ENCODE measurements around the gene ZBTB20. TPM values are rescaled to one million over a fixed set of nuclear protein-coding genes. Genes with fewer than 3 reads are reported as not detected.

Gene ZBTB20
- total and polyA plus RNA-seq, 4 donors, result 0.88 to 83.2 (median 20.4) TPM

DNA sequence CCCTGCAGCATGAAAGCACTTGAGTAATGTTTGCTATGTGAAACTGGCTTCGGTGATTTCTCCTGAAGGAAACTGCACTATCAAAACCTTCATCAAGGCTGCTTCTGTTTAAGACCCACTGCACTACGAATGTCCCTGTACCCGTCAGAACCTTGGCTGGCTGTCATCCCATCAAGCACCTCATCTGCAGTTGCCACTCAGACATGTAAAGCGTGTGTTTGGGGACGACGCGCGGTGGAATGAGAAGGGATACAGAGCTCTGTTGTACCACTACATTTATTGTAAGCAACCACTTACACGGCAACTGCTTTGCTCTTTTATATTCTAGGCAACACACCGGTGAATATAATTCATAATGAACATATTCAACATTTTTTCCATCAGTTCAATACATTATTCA, 705.7 kb downstream of the ZBTB20 start:
- H3K4me1 ChIP-seq (ENCODE audit: control insufficient read depth in 4 of 4, insufficient read depth in 4 of 4, low read length in 3 of 4), result peaks cover 0 to 3% (median under 1%) of the 10 kb centered on the region in 4 donors
- H3K27me3 ChIP-seq (ENCODE audit: control insufficient read depth in 4 of 4, insufficient read depth in 4 of 4, low read length in 3 of 4), result no peaks in the 10 kb centered on the region
- no peak overlapping the region for H3K4me3 ChIP-seq (ENCODE audit: low read depth in 1 of 3, low read length in 3 of 3)
- no peak overlapping the region for H3K27ac ChIP-seq (ENCODE audit: low read depth in 1 of 2, low read length in 2 of 2)
- H3K9ac ChIP-seq (ENCODE audit: low read depth in 1 of 2, low read length in 2 of 2), result no peak overlapping the region
- no peaks in the 10 kb centered on the region for H3K9me3 ChIP-seq (ENCODE audit: control insufficient read depth in 4 of 4, low read length in 3 of 4)
- WGBS, result 91% methylated on average over 10 of the region's 10 CpGs
- TF ChIP-seq, protein P1, sequence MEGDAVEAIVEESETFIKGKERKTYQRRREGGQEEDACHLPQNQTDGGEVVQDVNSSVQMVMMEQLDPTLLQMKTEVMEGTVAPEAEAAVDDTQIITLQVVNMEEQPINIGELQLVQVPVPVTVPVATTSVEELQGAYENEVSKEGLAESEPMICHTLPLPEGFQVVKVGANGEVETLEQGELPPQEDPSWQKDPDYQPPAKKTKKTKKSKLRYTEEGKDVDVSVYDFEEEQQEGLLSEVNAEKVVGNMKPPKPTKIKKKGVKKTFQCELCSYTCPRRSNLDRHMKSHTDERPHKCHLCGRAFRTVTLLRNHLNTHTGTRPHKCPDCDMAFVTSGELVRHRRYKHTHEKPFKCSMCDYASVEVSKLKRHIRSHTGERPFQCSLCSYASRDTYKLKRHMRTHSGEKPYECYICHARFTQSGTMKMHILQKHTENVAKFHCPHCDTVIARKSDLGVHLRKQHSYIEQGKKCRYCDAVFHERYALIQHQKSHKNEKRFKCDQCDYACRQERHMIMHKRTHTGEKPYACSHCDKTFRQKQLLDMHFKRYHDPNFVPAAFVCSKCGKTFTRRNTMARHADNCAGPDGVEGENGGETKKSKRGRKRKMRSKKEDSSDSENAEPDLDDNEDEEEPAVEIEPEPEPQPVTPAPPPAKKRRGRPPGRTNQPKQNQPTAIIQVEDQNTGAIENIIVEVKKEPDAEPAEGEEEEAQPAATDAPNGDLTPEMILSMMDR (IDR thresholded peaks at IDR 0.05; ENCODE audit: low read depth, low read length, missing input control), result no peak
- TF ChIP-seq SP1 (IDR thresholded peaks at IDR 0.05) (no peak), HNF4G (IDR thresholded peaks at IDR 0.05) (no peak), HNF4A (conservative IDR thresholded peaks at IDR 0.05) (no peak), RAD21 (IDR thresholded peaks at IDR 0.05) (no peak), FOXA1 (IDR thresholded peaks at IDR 0.05) (no peak)
- TF ChIP-seq, protein P2, sequence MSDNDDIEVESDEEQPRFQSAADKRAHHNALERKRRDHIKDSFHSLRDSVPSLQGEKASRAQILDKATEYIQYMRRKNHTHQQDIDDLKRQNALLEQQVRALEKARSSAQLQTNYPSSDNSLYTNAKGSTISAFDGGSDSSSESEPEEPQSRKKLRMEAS (IDR thresholded peaks at IDR 0.05), result no peak
- TF ChIP-seq, protein P3, sequence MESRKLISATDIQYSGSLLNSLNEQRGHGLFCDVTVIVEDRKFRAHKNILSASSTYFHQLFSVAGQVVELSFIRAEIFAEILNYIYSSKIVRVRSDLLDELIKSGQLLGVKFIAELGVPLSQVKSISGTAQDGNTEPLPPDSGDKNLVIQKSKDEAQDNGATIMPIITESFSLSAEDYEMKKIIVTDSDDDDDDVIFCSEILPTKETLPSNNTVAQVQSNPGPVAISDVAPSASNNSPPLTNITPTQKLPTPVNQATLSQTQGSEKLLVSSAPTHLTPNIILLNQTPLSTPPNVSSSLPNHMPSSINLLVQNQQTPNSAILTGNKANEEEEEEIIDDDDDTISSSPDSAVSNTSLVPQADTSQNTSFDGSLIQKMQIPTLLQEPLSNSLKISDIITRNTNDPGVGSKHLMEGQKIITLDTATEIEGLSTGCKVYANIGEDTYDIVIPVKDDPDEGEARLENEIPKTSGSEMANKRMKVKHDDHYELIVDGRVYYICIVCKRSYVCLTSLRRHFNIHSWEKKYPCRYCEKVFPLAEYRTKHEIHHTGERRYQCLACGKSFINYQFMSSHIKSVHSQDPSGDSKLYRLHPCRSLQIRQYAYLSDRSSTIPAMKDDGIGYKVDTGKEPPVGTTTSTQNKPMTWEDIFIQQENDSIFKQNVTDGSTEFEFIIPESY (IDR thresholded peaks at IDR 0.05), result no peak
- TF ChIP-seq, protein P4, sequence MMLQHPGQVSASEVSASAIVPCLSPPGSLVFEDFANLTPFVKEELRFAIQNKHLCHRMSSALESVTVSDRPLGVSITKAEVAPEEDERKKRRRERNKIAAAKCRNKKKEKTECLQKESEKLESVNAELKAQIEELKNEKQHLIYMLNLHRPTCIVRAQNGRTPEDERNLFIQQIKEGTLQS (IDR thresholded peaks at IDR 0.05), result no peak
- DNase-seq (ENCODE audit: low spot score), result no peak
- no peaks in the 10 kb centered on the region for H3K36me3 ChIP-seq (ENCODE audit: control insufficient read depth in 4 of 4, insufficient read depth in 3 of 4, low read depth in 1 of 4, low read length in 3 of 4)

DNA sequence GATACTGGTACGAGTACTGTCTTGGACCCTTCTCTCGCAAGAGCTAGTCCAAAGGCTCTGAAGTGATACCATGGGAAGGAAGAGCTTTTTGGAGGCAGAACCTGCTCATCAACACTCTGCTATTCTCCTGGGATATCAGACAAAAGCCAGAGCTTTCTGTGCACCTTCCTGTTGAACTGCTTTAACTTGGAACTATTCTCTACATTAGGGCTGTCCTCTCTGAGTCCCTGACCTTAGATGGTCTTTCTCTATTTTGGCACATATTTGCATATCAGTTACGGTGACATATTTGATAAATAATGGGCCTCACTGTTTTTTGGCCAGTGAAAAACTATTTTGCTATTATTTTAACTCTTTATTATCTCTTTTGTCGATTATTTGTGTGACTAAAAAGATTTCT, 706.4 kb downstream of the ZBTB20 start:
- Histone ChIP-seq H3K27ac (ENCODE audit: low read depth in 1 of 2, low read length in 2 of 2) (no peak overlapping the region), H3K9me3 (ENCODE audit: control insufficient read depth in 4 of 4, low read length in 3 of 4) (no peaks in the 10 kb centered on the region), H3K9ac (ENCODE audit: low read depth in 1 of 2, low read length in 2 of 2) (no peak overlapping the region), H3K4me1 (ENCODE audit: control insufficient read depth in 4 of 4, insufficient read depth in 4 of 4, low read length in 3 of 4) (peaks cover 0 to 3% (median under 1%) of the 10 kb centered on the region in 4 donors), H3K27me3 (ENCODE audit: control insufficient read depth in 4 of 4, insufficient read depth in 4 of 4, low read length in 3 of 4) (no peaks in the 10 kb centered on the region), H3K4me3 (ENCODE audit: low read depth in 1 of 3, low read length in 3 of 3) (no peak overlapping the region), H3K36me3 (ENCODE audit: control insufficient read depth in 4 of 4, insufficient read depth in 3 of 4, low read depth in 1 of 4, low read length in 3 of 4) (no peaks in the 10 kb centered on the region)
- no peak for TF ChIP-seq NR2F2 (IDR thresholded peaks at IDR 0.05)
- 71% methylated on average over 4 of the region's 4 CpGs for WGBS
- no peak for DNase-seq (ENCODE audit: low spot score)

DNA sequence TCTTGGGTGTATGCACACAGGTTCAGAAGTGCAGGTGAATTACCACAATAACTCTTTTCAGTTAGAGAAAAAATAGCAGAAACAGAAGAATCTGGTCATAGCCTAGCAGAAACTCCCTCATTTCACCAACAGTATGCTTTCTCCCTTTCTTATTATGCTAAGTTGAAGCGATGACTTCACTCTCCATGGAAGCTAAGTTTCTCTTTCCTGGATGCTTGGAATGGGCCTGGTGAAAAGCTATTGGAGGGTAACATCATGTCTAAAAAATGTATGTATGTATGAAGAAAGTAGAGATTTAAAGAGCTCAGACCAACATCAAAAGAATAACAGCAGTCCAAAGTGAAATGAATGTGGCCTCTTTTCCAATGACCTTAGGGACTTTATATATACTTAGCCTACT, 707.8 kb downstream of the ZBTB20 start:
- no peaks in the 10 kb centered on the region for H3K27me3 ChIP-seq (ENCODE audit: control insufficient read depth in 4 of 4, insufficient read depth in 4 of 4, low read length in 3 of 4)
- no peak for DNase-seq (ENCODE audit: low spot score)
- TF ChIP-seq, protein P5, sequence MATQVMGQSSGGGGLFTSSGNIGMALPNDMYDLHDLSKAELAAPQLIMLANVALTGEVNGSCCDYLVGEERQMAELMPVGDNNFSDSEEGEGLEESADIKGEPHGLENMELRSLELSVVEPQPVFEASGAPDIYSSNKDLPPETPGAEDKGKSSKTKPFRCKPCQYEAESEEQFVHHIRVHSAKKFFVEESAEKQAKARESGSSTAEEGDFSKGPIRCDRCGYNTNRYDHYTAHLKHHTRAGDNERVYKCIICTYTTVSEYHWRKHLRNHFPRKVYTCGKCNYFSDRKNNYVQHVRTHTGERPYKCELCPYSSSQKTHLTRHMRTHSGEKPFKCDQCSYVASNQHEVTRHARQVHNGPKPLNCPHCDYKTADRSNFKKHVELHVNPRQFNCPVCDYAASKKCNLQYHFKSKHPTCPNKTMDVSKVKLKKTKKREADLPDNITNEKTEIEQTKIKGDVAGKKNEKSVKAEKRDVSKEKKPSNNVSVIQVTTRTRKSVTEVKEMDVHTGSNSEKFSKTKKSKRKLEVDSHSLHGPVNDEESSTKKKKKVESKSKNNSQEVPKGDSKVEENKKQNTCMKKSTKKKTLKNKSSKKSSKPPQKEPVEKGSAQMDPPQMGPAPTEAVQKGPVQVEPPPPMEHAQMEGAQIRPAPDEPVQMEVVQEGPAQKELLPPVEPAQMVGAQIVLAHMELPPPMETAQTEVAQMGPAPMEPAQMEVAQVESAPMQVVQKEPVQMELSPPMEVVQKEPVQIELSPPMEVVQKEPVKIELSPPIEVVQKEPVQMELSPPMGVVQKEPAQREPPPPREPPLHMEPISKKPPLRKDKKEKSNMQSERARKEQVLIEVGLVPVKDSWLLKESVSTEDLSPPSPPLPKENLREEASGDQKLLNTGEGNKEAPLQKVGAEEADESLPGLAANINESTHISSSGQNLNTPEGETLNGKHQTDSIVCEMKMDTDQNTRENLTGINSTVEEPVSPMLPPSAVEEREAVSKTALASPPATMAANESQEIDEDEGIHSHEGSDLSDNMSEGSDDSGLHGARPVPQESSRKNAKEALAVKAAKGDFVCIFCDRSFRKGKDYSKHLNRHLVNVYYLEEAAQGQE (IDR thresholded peaks at IDR 0.05), result no peak
- no peak for TF ChIP-seq SP1 (IDR thresholded peaks at IDR 0.05)
- TF ChIP-seq, protein P3 (IDR thresholded peaks at IDR 0.05), result no peak
- no peak for TF ChIP-seq GABPA (IDR thresholded peaks at IDR 0.05 in 1 of 2, conservative IDR thresholded peaks at IDR 0.05 in 1 of 2)
- no peak for TF ChIP-seq RAD21 (IDR thresholded peaks at IDR 0.05)
- no peak for TF ChIP-seq HNF4A (conservative IDR thresholded peaks at IDR 0.05)
- TF ChIP-seq, protein P4 (IDR thresholded peaks at IDR 0.05), result no peak
- no peak for TF ChIP-seq EGR1 (IDR thresholded peaks at IDR 0.05; ENCODE audit: low read depth in 2 of 2)
- no peak for TF ChIP-seq JUND (IDR thresholded peaks at IDR 0.05)
- TF ChIP-seq TAF1 (conservative IDR thresholded peaks at IDR 0.05), result no peak
- TF ChIP-seq YY1 (IDR thresholded peaks at IDR 0.05), result no peak
- TF ChIP-seq, protein P2 (IDR thresholded peaks at IDR 0.05), result no peak
- TF ChIP-seq NR2F2 (IDR thresholded peaks at IDR 0.05), result no peak
- H3K9ac ChIP-seq (ENCODE audit: low read depth in 1 of 2, low read length in 2 of 2), result no peak overlapping the region
- H3K4me3 ChIP-seq (ENCODE audit: low read depth in 1 of 3, low read length in 3 of 3), result no peak overlapping the region
- H3K27ac ChIP-seq (ENCODE audit: low read depth in 1 of 2, low read length in 2 of 2), result no peak overlapping the region
- 100% methylated on average over 1 of the region's 1 CpG for WGBS
- H3K9me3 ChIP-seq (ENCODE audit: control insufficient read depth in 4 of 4, low read length in 3 of 4), result no peaks in the 10 kb centered on the region
- H3K36me3 ChIP-seq (ENCODE audit: control insufficient read depth in 4 of 4, insufficient read depth in 3 of 4, low read depth in 1 of 4, low read length in 3 of 4), result no peaks in the 10 kb centered on the region
- H3K4me1 ChIP-seq (ENCODE audit: control insufficient read depth in 4 of 4, insufficient read depth in 4 of 4, low read length in 3 of 4), result peaks cover 0 to 3% (median under 1%) of the 10 kb centered on the region in 4 donors

Data from liver (tissue), 9 donors.